OCI-LY3 (cell line): ENCODE measurements around the gene RAB27B.

Experiments used
- EZH2phosphoT487 ChIP-seq: fragments of 200-600 bp; shearing (Covaris generic); IDR thresholded peaks from 2 replicates; pipeline ENCODE4 v1.6.1; 2018; ENCODE audit warnings: antibody characterized with exemption, mixed run types, low read depth
- TF ChIP-seq, protein P1 (sequence below): fragments of 200-600, 300-600 bp; sonication (generic); IDR thresholded peaks from 2 replicates; pipeline ENCODE4 v1.5.1; 2014; ENCODE audit warnings: antibody characterized with exemption, low read length, low read depth

DNA sequence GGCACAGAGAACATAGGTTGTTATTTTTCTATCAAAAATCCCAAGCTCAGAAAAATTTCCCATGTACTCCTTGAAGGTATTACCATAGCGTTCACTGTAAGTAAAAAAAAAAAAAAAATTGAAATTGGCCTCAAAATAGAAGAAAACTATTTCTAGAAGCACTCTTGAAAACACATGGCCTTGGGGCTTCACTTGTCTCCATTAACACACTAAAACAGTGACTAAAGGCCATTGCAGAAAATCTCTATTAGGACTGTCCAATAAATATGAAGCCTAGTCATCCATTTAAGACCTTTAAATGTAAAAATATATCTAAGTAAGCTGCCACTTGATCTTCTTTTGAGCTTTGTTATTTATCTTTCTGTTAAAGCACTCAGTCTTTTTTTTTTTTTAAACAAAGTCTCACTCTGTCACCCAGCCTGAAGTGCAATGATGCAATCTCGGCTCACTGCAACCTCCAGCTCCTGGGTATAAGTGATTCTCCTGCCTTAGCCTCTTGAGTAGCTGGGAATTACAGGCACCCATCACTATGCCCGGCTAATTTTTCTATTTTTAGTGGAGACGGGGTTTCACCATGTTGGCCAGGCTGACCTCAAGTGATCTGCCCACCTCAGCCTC, 95.2 kb downstream of the RAB27B start:
- TF ChIP-seq, protein P1, sequence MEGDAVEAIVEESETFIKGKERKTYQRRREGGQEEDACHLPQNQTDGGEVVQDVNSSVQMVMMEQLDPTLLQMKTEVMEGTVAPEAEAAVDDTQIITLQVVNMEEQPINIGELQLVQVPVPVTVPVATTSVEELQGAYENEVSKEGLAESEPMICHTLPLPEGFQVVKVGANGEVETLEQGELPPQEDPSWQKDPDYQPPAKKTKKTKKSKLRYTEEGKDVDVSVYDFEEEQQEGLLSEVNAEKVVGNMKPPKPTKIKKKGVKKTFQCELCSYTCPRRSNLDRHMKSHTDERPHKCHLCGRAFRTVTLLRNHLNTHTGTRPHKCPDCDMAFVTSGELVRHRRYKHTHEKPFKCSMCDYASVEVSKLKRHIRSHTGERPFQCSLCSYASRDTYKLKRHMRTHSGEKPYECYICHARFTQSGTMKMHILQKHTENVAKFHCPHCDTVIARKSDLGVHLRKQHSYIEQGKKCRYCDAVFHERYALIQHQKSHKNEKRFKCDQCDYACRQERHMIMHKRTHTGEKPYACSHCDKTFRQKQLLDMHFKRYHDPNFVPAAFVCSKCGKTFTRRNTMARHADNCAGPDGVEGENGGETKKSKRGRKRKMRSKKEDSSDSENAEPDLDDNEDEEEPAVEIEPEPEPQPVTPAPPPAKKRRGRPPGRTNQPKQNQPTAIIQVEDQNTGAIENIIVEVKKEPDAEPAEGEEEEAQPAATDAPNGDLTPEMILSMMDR, result no peak
- TF ChIP-seq EZH2phosphoT487, result no peak
